Epidermal melanocyte (primary cell): ENCODE results near the gene ACOX3.
"Not testable (repeated sequence)": the region's sequence is repeated elsewhere in the genome, so short reads cannot be mapped to it uniquely, and the experiment has no call there.

ENCODE experiments used
- DNase-seq: peaks from one replicate; pipeline ENCODE4 v3.0.0; 2011; ENCODE audit warnings: low spot score; ENCODE audit not compliant: insufficient read length

ACOX3 gene

DNA sequence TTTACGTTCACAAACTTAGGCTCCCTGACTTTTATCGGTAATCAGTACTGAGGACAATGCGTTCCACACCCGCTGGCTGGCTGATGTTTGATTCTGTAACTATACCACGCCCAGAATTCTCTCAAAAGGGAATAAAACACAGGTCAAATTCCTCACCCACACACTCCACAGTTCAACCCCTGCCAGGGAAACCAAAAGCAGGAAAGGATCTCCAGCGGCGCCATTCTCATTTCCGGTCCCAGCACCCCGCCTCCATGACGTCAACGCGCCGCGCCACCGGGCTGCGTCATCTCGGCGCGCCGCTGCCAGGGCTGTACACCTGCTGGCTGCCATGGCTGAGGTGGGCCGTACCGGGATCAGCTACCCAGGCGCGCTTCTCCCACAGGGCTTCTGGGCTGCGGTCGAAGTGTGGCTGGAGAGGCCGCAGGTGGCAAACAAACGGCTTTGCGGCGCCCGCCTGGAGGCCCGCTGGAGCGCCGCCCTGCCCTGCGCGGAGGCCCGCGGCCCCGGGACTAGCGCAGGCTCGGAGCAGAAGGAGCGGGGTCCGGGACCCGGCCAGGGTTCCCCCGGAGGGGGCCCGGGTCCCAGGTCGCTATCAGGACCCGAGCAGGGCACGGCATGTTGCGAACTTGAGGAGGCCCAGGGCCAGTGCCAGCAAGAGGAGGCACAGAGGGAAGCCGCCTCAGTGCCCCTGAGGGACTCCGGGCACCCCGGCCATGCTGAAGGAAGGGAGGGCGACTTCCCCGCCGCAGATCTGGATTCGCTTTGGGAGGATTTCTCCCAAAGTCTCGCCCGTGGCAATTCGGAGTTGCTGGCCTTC is at the start of gene ACOX3, which contains the start of gene TRMT44:
Gene ACOX3 (minus strand): TSS at position 232 of the 820 bp plus-strand sequence. CDS start 24,202 bp downstream, outside the sequence.
Gene TRMT44 (plus strand): TSS at position 286 of the 820 bp plus-strand sequence. CDS start 46 bp downstream, at position 332.
- peak; percentile 72 for DNase-seq

DNA sequence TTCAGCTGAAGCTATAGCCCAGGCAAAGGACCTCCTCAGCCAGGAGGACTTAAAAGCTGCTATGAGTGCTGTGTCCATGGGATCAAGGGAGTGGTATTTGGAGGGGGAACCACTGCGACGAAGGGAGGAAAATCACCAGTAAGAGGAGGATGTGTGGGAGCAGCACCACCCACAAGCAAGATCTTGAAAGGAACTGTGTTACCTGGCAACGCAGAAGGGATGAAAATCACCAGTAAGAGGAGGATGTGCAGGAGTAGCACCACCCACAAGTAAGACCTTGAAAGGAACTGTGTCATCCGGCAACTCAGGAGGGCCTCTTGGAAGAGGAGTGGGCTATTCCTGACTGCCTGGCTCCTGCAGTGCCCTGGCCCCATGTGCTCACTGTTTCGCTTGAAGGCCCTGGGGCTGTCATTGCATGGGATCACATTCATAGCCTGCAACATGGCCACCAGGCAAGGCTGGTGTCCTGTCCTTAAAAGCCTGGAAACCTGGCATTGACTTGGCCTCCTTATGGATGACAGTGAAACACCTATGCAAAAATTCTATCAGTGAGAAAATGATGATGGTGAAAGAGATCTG is 48.4 kb upstream of the ACOX3 start:
- no peak for DNase-seq

DNA sequence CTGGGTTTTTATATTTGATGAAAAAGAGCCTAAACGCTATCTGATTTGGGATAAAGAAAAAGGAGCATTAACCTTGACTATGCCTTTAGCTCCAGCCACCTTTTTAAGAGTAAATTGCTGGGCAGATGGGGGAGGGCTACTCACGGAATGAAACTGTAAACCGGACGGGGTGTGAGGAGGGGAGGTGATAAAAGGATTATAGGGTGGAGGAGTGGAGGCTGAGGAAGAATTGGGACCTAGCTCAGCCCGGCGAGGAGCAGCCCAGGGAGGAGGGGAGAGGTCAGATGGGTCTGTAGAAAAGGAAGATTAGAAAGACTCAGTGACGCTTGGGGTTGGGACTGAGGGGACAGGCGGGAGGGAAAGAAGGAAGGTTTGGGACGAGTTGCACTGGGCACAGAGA is 46.1 kb upstream of the ACOX3 start:
- DNase-seq = not testable (repeated sequence)

DNA sequence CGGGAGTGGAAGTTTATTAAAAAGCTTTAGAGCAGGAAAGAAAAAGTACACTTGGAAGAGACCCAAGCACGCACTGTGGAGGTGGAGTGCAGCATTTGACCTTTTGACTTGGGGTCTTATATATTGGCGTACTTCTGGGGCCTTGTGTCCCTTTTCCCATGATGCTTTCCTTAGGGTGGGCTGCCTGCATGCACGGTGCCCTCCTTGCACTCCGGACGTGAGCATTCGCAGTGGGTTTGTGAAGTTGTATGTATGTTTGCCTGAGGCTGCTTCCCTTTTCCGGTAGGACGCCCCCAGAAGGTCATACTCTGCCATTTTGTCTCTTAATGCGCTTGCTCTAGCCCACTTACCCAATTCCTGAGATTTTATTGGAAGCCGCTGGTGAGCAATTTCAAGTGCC is 39.7 kb upstream of the ACOX3 start:
- DNase-seq = no peak

DNA sequence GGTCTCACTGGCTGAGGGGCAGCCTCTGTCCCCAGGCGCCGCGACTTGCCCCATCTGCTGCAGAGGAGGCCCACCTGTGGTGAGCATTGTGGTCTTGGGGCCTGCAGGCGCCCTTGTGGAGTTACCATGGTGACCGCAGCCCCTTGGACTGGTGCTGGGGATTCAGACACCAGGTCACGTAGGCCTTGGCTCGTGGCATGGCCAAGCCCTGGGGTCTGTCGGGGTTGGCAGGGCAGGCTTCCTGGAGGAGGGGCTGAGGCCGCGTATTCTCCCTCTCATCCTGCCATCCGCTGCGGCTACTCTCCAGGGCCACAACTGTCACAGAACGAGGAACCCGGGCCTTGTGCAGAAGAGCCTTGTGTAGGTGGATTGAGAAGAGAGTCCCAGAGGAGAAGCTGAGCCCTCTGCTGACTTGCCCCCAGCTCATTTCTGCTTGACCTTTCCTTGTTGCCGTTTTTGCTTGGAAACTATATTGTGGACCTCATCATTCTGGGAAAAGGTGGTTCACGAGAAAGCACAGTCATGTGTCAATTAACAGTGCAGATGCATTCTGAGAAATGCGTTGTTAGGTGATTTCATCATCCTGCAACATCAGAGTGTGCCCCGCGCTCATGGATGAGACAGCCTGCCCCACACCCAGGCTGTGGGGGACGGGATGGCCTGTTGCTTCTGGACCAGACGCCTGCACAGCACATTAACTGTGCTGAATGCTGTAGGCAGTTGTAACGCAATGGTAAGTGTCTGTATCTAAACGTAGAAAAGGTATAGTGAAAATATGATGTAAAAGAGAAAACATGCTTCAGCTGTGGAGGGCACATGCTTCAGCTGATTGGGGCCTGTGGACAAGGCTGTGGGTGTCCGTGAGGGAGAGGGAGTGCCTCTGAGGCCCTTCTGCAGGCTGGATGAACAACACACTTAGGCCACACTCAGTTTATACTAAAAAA is 38.5 kb upstream of the ACOX3 start:
- no peak for DNase-seq

DNA sequence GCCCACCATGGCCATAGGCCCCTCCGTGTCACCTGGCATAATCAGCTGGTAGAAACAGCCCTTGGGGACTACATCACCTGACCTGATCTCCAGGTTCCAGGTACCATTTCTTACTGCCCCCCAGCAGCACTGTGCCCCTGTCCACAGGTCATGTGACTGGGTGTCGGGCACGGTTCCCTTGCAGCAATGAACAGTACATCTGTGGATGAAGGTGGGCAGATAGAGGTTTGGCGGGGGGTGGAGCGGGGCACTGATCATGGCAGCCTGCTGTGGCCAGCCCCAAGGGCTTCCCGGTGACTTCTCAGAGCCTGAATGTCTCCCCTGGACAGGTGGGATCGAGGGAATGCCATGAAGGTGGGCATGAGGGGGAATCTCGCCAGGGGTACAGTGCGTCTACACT is 37.8 kb upstream of the ACOX3 start:
- no peak for DNase-seq

DNA sequence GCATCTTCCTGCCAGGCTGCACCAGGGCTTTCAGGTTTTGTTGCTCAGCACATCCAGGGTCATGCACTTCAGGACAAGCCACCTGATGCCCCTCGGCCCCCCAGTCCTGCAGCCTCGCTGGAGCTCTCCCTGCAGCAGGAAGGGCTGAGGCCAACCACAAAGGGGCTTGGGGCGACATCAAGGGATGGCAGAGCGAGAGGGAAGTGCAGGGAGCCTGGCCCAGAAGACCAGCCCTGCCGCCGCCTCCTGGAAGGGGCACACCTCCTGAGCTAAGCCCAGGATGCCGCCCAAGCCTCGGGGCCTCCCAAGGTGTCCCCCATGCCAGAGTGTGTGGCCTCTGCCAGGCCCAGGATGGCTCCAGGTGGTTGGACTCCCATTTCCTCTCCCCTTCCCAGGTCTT is 37.2 kb upstream of the ACOX3 start:
- DNase-seq = no peak

DNA sequence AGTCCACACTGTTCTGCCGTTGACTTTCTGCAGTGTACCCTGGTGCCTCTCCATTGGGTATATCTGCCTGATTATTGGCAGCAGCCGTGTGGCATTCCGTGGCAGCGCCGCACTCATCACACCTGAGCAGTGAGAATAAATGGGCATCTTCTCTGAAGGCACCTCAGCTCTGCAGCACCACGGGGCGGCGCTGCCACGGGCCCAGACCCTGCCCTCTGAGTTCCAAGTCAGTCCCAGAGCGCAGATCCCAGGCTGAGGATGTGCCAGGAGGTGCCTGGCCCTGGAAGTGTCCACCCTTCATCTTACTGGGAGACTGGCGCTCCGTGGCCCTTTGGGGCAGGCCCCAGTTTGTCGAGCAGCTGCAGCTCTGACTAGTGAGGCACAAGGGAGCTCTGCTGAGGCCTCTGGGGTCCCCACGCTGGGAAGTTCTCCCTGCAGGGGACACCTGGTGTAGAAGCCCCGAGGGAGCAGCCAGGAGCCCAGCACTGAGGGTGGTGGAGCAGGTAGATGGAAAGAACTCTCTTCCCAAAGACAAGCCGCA is 36.6 kb upstream of the ACOX3 start:
- no peak for DNase-seq

DNA sequence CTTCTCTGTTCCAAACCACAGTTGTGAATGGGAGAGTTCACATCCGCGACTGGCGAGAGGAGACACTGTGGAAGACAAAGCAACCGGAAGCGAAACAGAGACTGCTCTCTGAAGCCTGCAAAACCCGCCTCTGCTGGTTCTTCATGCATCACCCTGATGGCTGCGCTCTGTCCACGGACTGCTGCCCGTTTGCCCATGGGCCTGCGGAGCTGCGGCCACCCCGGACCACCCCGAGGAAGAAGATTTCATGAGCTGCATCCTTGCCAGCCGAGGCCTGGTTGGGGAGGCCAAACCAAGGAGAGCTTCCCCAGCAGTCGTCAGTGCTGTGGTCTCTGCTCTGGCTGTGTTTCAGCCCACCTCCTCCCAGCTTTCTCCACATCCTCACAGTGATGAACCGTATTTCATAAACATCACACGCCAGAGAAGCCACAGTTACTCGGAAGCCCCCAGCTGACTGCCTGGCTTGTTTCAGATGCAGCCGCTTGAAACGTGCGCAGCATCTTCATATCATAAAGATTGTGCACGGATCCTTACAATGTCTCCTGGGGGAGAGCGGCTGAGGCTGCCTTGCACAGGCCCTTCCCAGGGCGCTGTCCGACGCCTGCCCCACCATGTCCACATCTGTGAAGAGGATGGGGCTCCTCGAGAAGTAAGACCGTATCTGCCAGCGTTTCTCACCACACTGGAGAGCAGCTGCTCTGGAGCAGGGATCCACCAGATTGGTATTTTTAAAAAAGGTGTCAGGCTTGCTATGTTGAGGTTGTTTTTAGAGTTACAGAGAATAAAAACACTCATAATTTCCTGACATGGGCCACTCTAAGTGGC is 35.4 kb upstream of the ACOX3 start:
- no peak for DNase-seq

DNA sequence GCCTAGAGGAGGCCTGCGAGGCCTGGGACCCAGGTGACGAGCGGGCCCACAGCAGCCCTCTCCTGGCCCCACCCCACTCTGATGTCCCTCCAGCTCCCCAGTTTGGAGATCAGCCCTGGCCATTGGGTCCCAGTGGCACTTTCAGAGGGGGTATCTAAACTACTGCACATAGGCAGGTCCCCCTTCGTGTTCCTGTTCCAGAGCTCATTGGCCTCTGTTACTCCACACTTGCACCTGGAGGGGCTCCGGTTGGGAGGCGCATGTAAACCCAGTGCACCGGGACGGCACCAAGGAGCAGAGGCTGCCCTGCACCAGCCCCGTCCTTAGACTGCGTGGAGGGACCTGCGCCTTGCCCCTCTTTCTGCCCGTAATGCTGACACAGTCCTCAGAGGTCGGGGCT is 34.3 kb upstream of the ACOX3 start:
- no peak for DNase-seq

DNA sequence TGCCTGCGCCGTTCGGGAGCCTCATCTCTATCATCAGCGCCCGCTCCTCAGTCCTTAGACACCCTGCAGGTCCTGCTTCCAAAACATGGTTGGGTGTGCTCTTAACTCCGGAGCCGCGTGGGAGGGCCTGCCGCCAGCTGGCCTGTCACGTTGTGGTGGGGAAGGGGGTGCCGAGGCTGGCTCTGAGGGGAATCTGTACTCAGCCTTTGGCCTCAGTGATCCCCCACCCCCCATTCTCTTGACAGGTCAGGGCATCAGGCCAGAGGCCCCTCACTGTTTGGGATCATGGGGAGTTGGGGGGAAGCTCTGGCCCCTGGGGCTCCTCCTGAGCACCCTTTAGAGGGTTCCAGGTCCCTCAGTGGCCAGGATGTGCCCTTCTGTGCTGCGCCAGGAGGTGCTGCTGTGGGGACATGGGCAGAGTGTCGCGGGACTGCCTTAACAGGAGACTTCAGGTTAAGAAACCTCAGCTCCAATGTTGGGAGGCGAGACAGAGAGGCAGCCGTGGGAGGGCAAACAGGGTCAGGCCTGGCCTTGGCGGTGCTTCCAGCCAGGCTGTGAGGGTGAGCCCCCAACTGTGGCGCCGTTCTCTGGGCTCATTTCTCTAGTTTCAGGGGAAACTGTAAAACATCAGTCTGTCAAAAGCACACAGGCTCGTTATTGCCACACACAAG is 33.5 kb upstream of the ACOX3 start:
- DNase-seq = no peak

DNA sequence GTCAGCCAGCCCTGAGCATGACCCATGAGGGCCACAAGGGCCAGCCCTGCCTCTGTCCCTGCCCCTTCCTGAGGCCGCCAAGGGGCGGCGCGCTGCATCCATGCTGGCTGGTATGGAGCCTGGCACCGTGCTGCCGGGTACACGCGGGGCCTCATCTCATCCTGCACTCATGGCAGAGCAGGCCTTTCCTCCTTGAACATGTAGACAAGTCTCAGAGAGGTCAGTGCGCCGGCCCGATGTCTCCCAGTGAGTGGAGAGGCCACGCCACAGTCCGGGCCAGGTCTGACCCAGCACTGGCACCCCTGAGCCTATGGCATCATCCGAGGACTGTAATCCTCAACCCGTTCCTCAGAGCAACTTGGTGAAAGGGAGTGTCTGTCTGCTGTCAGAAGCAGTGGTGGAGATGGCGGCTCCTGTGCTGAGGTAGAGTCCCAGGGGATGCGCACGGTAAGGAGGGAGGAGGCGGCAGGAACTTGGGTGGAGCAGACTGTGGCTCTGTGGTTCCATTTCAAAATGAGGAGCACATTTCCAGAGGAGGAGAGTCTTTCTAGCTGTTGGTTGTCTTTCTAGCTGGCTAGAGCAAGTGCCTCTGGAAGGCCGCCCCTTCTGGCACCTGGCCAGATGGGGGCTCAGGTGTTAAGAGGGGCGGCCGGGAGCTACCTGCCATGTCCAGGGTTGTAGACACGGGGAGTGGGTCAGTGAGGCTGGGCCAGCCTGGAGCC is 32.8 kb upstream of the ACOX3 start:
- DNase-seq = no peak

DNA sequence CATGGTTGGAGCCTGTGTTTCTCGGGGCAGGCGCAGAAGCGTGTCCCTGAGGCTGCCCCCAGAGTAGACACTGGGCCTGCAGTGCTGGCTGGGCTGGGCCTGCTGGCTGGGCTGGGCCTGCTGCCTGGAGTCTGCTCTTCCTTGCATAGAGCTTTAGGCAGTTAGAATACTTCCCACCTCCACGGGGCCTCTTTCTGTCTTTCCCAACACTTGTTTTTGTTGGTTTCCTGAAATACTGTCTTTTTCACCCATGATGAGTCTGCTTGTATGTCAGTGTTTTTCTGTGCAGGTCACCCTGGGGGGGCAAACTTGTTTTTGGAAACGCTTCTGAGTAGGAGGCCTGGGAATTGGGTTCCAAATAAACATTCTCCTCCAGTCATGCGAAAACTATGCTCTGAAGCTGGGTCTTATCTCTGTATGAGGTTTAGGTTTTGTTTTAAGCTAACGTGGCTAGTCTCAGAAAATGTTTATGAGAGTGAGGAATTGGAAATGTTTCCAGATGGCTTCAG is 32.2 kb upstream of the ACOX3 start:
- DNase-seq = peak; percentile 42

DNA sequence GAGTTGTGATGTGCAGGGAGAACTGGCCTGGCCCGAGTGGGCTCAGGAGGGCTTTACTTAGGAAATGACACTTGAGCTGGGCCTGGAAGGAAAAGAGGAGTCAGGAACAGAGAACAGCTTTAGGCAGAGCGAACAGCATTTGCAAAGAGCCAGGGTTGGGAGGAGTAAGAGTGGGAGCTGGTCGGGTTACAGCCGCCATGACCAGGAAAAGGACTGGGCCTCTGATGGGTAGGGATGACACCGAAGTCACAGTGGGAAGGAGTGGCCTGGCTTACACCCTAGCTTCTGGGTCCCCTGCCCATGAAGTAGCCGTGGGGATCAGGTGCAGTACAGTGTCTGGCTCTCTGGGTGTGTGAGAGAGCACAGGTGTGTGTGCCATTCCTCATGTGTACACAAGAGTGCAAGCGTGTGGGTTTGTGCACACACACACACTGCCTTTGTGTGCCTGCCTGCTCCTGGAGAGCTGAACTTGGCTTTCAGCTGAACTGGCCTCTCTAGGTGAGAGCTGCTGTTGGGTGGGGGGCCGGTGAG is 31.7 kb upstream of the ACOX3 start:
- no peak for DNase-seq

DNA sequence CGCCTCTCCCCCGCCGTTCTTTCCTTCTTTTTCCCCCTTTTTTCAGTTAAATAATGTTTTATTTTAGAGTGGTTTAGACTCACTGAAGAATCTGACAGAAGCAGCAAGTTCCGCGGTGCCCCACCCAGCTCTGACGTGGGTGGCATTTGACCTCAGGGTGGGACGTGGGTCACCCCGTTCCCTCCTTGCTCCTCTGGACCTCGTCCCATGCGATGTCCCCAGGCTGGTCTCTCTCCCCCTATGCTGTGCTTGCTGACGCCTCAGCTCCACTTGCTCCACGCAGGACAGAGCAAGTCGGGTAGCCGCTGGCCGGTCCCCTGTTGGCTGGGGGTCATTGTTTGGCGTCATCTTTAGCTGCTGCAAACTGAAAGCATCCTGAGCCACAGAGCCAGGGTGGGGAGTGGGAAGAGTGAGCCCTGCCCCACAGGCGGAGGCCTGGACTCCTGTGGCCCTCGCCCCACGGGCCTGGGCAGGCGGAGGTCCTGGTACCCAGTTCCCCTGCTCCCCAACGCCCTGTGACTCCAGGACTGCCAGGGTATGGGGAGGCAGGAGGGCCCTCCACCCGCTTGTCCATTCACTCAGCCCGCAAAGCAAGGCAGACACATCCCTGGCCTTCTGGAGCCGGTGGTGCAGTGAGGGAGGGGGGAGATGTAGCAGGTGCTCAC is 30.8 kb upstream of the ACOX3 start:
- no peak for DNase-seq

DNA sequence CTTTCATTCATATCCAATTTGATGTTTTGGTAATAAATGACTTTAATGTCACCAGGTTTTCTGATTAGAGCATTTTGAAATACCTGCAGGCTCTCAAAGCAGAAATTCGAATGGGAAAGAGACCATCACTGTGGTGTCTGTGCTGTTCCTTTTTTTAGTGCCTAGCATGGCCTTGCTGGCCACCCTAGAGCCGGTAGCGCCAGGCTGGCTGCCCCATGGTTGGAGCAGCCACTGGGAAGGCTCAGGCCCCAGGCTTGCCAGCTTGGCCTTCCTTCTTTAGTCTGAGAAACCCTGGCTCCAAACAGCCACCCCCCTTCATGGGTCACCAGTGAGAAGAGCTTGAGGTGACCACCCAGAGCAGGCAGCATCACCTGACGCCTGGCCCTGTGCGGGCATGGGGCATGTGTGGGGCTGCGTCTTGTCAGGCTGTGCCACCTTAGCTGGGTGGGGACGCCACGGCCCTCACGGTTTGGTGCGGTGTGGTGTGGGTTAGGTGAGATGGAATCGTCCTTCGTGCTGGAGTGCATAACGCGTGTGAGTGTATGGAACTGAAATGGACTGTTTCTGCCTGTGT is 30.0 kb upstream of the ACOX3 start:
- no peak for DNase-seq

DNA sequence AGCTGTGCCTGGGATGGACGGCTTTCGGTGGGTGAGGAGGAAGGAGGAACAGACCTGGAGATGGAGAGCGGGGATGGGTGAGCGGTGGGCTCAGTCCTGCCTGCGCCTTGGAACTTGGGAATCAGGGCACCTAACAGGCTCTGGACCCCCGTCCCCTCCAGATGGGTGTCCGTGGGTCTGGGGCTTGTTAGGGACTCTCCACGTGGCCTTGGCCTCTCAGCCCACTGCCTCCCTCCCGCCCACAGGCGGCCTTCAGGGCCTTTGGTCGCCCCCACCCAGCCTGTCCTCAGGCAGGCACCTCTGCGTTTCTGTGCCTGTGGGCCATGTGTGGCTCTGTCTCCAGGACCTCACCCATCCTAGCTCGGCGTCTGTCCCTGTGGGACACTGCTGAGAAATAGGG is 29.0 kb upstream of the ACOX3 start:
- DNase-seq = no peak
